ENCODE data around the gene SARS1. TPM values are rescaled to one million over a fixed set of nuclear protein-coding genes. Genes with fewer than 3 reads are reported as not detected.
A peak's percentile ranks its signal among the peaks of the same experiment; 100 is the strongest.

SARS1 gene
- total and polyA plus RNA-seq, 2 of the 13 experiments (the other 11 are each of a cell fraction or from before 2014, with no cell fraction given): 103 to 134 TPM

DNA sequence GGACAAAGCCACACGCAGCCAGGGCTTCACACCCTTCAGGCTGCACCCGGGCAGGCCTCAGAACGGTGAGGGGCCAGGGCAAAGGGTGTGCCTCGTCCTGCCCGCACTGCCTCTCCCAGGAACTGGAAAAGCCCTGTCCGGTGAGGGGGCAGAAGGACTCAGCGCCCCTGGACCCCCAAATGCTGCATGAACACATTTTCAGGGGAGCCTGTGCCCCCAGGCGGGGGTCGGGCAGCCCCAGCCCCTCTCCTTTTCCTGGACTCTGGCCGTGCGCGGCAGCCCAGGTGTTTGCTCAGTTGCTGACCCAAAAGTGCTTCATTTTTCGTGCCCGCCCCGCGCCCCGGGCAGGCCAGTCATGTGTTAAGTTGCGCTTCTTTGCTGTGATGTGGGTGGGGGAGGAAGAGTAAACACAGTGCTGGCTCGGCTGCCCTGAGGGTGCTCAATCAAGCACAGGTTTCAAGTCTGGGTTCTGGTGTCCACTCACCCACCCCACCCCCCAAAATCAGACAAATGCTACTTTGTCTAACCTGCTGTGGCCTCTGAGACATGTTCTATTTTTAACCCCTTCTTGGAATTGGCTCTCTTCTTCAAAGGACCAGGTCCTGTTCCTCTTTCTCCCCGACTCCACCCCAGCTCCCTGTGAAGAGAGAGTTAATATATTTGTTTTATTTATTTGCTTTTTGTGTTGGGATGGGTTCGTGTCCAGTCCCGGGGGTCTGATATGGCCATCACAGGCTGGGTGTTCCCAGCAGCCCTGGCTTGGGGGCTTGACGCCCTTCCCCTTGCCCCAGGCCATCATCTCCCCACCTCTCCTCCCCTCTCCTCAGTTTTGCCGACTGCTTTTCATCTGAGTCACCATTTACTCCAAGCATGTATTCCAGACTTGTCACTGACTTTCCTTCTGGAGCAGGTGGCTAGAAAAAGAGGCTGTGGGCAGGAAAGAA lies 61.1 kb downstream of the SARS1 start (continued):
- TF ChIP-seq HDAC6 (IDR thresholded peaks at IDR 0.05; ENCODE audit: low read depth, low read length) (no peak), RBM39 (IDR thresholded peaks at IDR 0.05; ENCODE audit: low read depth, low read length, poor library complexity, severe bottlenecking) (peak; percentile 75), NR2F1 (CRISPR knock-in tag; IDR thresholded peaks at IDR 0.05) (no peak), ZNF317 (CRISPR knock-in tag; IDR thresholded peaks at IDR 0.05) (0 out of 2 replicates have a peak, but pooled peaks have one; percentile 35), DMAP1 (CRISPR knock-in tag; IDR thresholded peaks at IDR 0.05) (peak; percentile 85), TEAD2 (CRISPR knock-in tag; IDR thresholded peaks at IDR 0.05) (no peak), SNAPC2 (CRISPR knock-in tag; IDR thresholded peaks at IDR 0.05) (no peak), NFE2L2 (IDR thresholded peaks at IDR 0.05; ENCODE audit: low read length) (no peak), ZMAT5 (CRISPR knock-in tag; IDR thresholded peaks at IDR 0.05; ENCODE audit: borderline replicate concordance, low read depth) (no peak), DNMT1 (CRISPR knock-in tag; IDR thresholded peaks at IDR 0.05) (no peak), ZNF382 (CRISPR knock-in tag; IDR thresholded peaks at IDR 0.05; ENCODE audit: borderline replicate concordance) (no peak), PBX2 (CRISPR knock-in tag; IDR thresholded peaks at IDR 0.05) (no peak), SRSF4 (IDR thresholded peaks at IDR 0.05; ENCODE audit: low read depth, low read length, poor library complexity, severe bottlenecking) (no peak), POLR2G (IDR thresholded peaks at IDR 0.05; ENCODE audit: low read depth, low read length) (peak; percentile 69), CSRNP2 (CRISPR knock-in tag; conservative IDR thresholded peaks at IDR 0.05; ENCODE audit: low read depth) (no peak), EZH2 (conservative IDR thresholded peaks at IDR 0.05; ENCODE audit: low read depth, low read length) (no peak), BHLHE40 (IDR thresholded peaks at IDR 0.05; ENCODE audit: low read length) (no peak), SMAD9 (CRISPR knock-in tag; IDR thresholded peaks at IDR 0.05) (no peak)
- TF ChIP-seq, protein P1, sequence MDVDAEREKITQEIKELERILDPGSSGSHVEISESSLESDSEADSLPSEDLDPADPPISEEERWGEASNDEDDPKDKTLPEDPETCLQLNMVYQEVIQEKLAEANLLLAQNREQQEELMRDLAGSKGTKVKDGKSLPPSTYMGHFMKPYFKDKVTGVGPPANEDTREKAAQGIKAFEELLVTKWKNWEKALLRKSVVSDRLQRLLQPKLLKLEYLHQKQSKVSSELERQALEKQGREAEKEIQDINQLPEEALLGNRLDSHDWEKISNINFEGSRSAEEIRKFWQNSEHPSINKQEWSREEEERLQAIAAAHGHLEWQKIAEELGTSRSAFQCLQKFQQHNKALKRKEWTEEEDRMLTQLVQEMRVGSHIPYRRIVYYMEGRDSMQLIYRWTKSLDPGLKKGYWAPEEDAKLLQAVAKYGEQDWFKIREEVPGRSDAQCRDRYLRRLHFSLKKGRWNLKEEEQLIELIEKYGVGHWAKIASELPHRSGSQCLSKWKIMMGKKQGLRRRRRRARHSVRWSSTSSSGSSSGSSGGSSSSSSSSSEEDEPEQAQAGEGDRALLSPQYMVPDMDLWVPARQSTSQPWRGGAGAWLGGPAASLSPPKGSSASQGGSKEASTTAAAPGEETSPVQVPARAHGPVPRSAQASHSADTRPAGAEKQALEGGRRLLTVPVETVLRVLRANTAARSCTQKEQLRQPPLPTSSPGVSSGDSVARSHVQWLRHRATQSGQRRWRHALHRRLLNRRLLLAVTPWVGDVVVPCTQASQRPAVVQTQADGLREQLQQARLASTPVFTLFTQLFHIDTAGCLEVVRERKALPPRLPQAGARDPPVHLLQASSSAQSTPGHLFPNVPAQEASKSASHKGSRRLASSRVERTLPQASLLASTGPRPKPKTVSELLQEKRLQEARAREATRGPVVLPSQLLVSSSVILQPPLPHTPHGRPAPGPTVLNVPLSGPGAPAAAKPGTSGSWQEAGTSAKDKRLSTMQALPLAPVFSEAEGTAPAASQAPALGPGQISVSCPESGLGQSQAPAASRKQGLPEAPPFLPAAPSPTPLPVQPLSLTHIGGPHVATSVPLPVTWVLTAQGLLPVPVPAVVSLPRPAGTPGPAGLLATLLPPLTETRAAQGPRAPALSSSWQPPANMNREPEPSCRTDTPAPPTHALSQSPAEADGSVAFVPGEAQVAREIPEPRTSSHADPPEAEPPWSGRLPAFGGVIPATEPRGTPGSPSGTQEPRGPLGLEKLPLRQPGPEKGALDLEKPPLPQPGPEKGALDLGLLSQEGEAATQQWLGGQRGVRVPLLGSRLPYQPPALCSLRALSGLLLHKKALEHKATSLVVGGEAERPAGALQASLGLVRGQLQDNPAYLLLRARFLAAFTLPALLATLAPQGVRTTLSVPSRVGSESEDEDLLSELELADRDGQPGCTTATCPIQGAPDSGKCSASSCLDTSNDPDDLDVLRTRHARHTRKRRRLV (CRISPR knock-in tag; IDR thresholded peaks at IDR 0.05): no peak
- TF ChIP-seq, protein P2, sequence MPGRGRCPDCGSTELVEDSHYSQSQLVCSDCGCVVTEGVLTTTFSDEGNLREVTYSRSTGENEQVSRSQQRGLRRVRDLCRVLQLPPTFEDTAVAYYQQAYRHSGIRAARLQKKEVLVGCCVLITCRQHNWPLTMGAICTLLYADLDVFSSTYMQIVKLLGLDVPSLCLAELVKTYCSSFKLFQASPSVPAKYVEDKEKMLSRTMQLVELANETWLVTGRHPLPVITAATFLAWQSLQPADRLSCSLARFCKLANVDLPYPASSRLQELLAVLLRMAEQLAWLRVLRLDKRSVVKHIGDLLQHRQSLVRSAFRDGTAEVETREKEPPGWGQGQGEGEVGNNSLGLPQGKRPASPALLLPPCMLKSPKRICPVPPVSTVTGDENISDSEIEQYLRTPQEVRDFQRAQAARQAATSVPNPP (CRISPR knock-in tag; IDR thresholded peaks at IDR 0.05): no peak

Data from HepG2 (cell line).